GM19099 (cell line): ENCODE data around the gene FOXN3.
A peak's percentile ranks its signal among the peaks of the same experiment; 100 is the strongest.

Experiments
- POLR2A ChIP-seq: IDR thresholded peaks from 3 replicates; pipeline ENCODE4 v1.6.1; 2011; ENCODE audit warnings: low read depth; ENCODE audit not compliant: insufficient read length; ENCODE audit errors: extremely low read depth

The FOXN3 gene

GRCh38 chr14:89165189-89166181, 251.5 kb downstream of the FOXN3 start:
- peak; percentile 8 for TF ChIP-seq POLR2A

- TF ChIP-seq POLR2A = no peak
Observed at GRCh38 chr14:89164168-89165073, 252.6 kb downstream of the FOXN3 start.

- no peak for TF ChIP-seq POLR2A
Observed at GRCh38 chr14:89163031-89163636, 253.9 kb downstream of the FOXN3 start.

- no peak for TF ChIP-seq POLR2A
Observed at GRCh38 chr14:89162586-89162985, 254.4 kb downstream of the FOXN3 start.

GRCh38 chr14:89160437-89160836, 256.6 kb downstream of the FOXN3 start:
- TF ChIP-seq POLR2A = no peak

GRCh38 chr14:89158701-89159100, 258.3 kb downstream of the FOXN3 start:
- no peak for TF ChIP-seq POLR2A

GRCh38 chr14:89155491-89155890, 261.5 kb downstream of the FOXN3 start:
- TF ChIP-seq POLR2A = no peak

- TF ChIP-seq POLR2A = no peak
Observed at GRCh38 chr14:89146274-89146673, 270.8 kb downstream of the FOXN3 start.

GRCh38 chr14:89144642-89145041, 272.4 kb downstream of the FOXN3 start:
- no peak for TF ChIP-seq POLR2A

- no peak for TF ChIP-seq POLR2A
Observed at GRCh38 chr14:89144066-89144465, 273.0 kb downstream of the FOXN3 start.

- TF ChIP-seq POLR2A = no peak
Observed at GRCh38 chr14:89143595-89143994, 273.4 kb downstream of the FOXN3 start.

GRCh38 chr14:89142366-89142765, 274.7 kb downstream of the FOXN3 start:
- no peak for TF ChIP-seq POLR2A

GRCh38 chr14:89141862-89142261, 275.2 kb downstream of the FOXN3 start:
- no peak for TF ChIP-seq POLR2A

GRCh38 chr14:89140326-89140725, 276.7 kb downstream of the FOXN3 start:
- no peak for TF ChIP-seq POLR2A
